ENCODE results near the gene CKAP4. TPM values are rescaled to one million over a fixed set of nuclear protein-coding genes. Genes with fewer than 3 reads are reported as not detected.
A peak's percentile ranks its signal among the peaks of the same experiment; 100 is the strongest.

CKAP4 gene
- total and polyA plus RNA-seq, 2 experiments from 2014 or later, result 32.3 to 58.8 TPM

DNA sequence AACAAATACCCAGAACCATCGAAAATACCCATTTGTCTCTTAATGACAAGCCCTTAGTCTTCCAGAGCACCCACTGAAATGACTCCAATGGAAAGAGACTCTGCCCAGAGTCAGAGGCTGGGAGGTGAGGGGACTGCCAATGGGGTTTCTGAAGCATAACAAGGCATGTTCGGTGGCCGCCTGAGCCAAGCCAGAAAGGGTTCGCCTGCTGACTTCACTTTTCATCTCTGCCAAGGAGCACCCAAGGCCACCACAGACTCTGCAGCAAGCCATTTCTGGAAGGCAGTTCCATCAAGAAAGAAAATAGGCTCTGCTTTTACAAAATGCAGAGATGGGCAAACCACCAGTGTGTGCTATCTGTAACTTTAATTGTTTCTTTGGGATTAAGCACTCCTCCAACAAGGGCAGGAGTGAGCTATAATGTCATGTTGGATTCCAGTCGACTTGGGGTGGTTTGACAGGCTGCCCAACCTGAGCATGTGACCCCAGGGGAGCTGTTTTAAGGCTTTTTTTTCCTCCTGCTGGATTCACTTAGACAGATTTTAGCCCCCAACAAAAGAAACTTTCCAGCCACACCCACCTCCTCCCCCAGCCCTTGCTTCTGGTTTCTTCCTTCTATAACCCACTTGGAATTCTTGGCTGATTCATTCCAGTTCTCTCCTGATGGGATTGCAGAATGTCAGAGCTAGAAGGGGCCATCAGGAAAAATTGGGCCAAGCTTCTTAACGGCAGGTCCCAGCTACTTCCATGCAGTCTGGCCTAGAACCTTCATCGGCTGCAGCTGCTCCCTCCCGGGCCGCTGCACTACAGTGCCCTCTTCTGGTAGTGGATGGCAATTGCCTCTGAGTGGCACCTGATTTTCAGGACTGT is 24.1 kb downstream of the CKAP4 start:
- H3K27ac ChIP-seq (ENCODE audit: low read depth), result no peak overlapping the region
- H3K79me2 ChIP-seq (replicated peaks; ENCODE audit: insufficient read depth), result no peaks in the 10 kb centered on the region
- no peaks in the 10 kb centered on the region for H3K27me3 ChIP-seq (ENCODE audit: insufficient read depth)
- ATAC-seq, result peak; percentile 93
- no peaks in the 10 kb centered on the region for H3K4me1 Mint-ChIP-seq
- TF ChIP-seq ZNF331 (CRISPR knock-in tag; IDR thresholded peaks at IDR 0.05; ENCODE audit: low read depth), result no peak
- TF ChIP-seq, protein P1, sequence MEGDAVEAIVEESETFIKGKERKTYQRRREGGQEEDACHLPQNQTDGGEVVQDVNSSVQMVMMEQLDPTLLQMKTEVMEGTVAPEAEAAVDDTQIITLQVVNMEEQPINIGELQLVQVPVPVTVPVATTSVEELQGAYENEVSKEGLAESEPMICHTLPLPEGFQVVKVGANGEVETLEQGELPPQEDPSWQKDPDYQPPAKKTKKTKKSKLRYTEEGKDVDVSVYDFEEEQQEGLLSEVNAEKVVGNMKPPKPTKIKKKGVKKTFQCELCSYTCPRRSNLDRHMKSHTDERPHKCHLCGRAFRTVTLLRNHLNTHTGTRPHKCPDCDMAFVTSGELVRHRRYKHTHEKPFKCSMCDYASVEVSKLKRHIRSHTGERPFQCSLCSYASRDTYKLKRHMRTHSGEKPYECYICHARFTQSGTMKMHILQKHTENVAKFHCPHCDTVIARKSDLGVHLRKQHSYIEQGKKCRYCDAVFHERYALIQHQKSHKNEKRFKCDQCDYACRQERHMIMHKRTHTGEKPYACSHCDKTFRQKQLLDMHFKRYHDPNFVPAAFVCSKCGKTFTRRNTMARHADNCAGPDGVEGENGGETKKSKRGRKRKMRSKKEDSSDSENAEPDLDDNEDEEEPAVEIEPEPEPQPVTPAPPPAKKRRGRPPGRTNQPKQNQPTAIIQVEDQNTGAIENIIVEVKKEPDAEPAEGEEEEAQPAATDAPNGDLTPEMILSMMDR (conservative IDR thresholded peaks at IDR 0.05; ENCODE audit: low read depth in 2 of 2), result peak; percentile 90 to 96
- H3K36me3 ChIP-seq (ENCODE audit: insufficient read depth), result no peaks in the 10 kb centered on the region
- H3K4me3 Mint-ChIP-seq, result no peak overlapping the region
- H3K4me2 ChIP-seq, result no peak overlapping the region
- no peak overlapping the region for H3K4me3 ChIP-seq
- H3K27ac Mint-ChIP-seq, result no peak overlapping the region
- H3K4me1 ChIP-seq (ENCODE audit: insufficient read depth), result no peaks in the 10 kb centered on the region
- H3K27me3 Mint-ChIP-seq (ENCODE audit: insufficient read depth, low read depth, poor library complexity), result peaks cover 3% of the 10 kb centered on the region
- H3K36me3 Mint-ChIP-seq (ENCODE audit: low read depth), result no peaks in the 10 kb centered on the region
- H4K20me1 ChIP-seq (replicated peaks; ENCODE audit: insufficient read depth), result no peaks in the 10 kb centered on the region
- peak; percentile 68 for DNase-seq (ENCODE audit: low spot score)
- H3K9me3 Mint-ChIP-seq, result peaks cover 3% of the 10 kb centered on the region; the same call in 1 of the 3 replicates
- no peaks in the 10 kb centered on the region for H3F3A ChIP-seq (replicated peaks; ENCODE audit: low read depth)
- peak overlapping the region; percentile 64; the same call in 1 of the 2 replicates for H2AFZ ChIP-seq
- H3K9me2 ChIP-seq (ENCODE audit: insufficient read depth), result no peaks in the 10 kb centered on the region

GRCh38 chr12:106220536-106220935 is 27.3 kb downstream of the CKAP4 start:
- Histone ChIP-seq H3K36me3 (ENCODE audit: insufficient read depth) (no peaks in the 10 kb centered on the region), H3K4me3 (no peak overlapping the region), H3K79me2 (replicated peaks; ENCODE audit: insufficient read depth) (no peaks in the 10 kb centered on the region), H3F3A (replicated peaks; ENCODE audit: low read depth) (no peaks in the 10 kb centered on the region), H3K4me2 (no peak overlapping the region), H3K27ac (ENCODE audit: low read depth) (no peak overlapping the region), H2AFZ (no peak overlapping the region), H3K4me1 (ENCODE audit: insufficient read depth) (no peaks in the 10 kb centered on the region), H4K20me1 (replicated peaks; ENCODE audit: insufficient read depth) (no peaks in the 10 kb centered on the region), H3K9me2 (ENCODE audit: insufficient read depth) (no peaks in the 10 kb centered on the region), H3K27me3 (ENCODE audit: insufficient read depth) (no peaks in the 10 kb centered on the region)
- no peak for ATAC-seq
- DNase-seq (ENCODE audit: low spot score), result no peak
- Mint-ChIP-seq H3K27ac (no peak overlapping the region), H3K36me3 (ENCODE audit: low read depth) (no peaks in the 10 kb centered on the region), H3K4me3 (no peak overlapping the region), H3K4me1 (no peaks in the 10 kb centered on the region), H3K27me3 (ENCODE audit: insufficient read depth, low read depth, poor library complexity) (peaks cover 3% of the 10 kb centered on the region), H3K9me3 (peaks cover 11% of the 10 kb centered on the region; the same call in 2 of the 3 replicates)
- TF ChIP-seq CREB1 (CRISPR knock-in tag; IDR thresholded peaks at IDR 0.05; ENCODE audit: low read depth) (no peak), ZNF331 (CRISPR knock-in tag; IDR thresholded peaks at IDR 0.05; ENCODE audit: low read depth) (no peak), EZH2phosphoT487 (IDR thresholded peaks at IDR 0.05; ENCODE audit: unreplicated experiment) (no peak), STAT1 (IDR thresholded peaks at IDR 0.05; ENCODE audit: unreplicated experiment) (no peak), ZNF114 (CRISPR knock-in tag; IDR thresholded peaks at IDR 0.05) (no peak), NANOG (IDR thresholded peaks at IDR 0.05; ENCODE audit: borderline replicate concordance) (no peak), POLR2AphosphoS5 (IDR thresholded peaks at IDR 0.05; ENCODE audit: low read depth) (no peak), EZH2 (IDR thresholded peaks at IDR 0.05; ENCODE audit: low read depth, unreplicated experiment) (no peak), ETS1 (IDR thresholded peaks at IDR 0.05) (no peak)
- TF ChIP-seq, protein P2, sequence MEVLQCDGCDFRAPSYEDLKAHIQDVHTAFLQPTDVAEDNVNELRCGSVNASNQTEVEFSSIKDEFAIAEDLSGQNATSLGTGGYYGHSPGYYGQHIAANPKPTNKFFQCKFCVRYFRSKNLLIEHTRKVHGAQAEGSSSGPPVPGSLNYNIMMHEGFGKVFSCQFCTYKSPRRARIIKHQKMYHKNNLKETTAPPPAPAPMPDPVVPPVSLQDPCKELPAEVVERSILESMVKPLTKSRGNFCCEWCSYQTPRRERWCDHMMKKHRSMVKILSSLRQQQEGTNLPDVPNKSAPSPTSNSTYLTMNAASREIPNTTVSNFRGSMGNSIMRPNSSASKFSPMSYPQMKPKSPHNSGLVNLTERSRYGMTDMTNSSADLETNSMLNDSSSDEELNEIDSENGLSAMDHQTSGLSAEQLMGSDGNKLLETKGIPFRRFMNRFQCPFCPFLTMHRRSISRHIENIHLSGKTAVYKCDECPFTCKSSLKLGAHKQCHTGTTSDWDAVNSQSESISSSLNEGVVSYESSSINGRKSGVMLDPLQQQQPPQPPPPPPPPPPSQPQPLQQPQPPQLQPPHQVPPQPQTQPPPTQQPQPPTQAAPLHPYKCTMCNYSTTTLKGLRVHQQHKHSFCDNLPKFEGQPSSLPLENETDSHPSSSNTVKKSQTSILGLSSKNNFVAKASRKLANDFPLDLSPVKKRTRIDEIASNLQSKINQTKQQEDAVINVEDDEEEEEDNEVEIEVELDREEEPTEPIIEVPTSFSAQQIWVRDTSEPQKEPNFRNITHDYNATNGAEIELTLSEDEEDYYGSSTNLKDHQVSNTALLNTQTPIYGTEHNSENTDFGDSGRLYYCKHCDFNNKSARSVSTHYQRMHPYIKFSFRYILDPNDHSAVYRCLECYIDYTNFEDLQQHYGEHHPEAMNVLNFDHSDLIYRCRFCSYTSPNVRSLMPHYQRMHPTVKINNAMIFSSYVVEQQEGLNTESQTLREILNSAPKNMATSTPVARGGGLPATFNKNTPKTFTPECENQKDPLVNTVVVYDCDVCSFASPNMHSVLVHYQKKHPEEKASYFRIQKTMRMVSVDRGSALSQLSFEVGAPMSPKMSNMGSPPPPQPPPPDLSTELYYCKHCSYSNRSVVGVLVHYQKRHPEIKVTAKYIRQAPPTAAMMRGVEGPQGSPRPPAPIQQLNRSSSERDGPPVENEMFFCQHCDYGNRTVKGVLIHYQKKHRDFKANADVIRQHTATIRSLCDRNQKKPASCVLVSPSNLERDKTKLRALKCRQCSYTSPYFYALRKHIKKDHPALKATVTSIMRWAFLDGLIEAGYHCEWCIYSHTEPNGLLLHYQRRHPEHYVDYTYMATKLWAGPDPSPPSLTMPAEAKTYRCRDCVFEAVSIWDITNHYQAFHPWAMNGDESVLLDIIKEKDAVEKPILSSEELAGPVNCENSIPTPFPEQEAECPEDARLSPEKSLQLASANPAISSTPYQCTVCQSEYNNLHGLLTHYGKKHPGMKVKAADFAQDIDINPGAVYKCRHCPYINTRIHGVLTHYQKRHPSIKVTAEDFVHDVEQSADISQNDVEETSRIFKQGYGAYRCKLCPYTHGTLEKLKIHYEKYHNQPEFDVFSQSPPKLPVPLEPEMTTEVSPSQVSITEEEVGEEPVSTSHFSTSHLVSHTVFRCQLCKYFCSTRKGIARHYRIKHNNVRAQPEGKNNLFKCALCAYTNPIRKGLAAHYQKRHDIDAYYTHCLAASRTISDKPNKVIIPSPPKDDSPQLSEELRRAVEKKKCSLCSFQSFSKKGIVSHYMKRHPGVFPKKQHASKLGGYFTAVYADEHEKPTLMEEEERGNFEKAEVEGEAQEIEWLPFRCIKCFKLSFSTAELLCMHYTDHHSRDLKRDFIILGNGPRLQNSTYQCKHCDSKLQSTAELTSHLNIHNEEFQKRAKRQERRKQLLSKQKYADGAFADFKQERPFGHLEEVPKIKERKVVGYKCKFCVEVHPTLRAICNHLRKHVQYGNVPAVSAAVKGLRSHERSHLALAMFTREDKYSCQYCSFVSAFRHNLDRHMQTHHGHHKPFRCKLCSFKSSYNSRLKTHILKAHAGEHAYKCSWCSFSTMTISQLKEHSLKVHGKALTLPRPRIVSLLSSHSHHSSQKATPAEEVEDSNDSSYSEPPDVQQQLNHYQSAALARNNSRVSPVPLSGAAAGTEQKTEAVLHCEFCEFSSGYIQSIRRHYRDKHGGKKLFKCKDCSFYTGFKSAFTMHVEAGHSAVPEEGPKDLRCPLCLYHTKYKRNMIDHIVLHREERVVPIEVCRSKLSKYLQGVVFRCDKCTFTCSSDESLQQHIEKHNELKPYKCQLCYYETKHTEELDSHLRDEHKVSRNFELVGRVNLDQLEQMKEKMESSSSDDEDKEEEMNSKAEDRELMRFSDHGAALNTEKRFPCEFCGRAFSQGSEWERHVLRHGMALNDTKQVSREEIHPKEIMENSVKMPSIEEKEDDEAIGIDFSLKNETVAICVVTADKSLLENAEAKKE (CRISPR knock-in tag; IDR thresholded peaks at IDR 0.05), result no peak
